Dedifferentiated amniotic fluid mesenchymal stem cell (primary cell): Measurements from ENCODE around the gene HRH2.
A peak's percentile ranks its signal among the peaks of the same experiment; 100 is the strongest.
"Not testable (repeated sequence)": the region's sequence is repeated elsewhere in the genome, so short reads cannot be mapped to it uniquely, and the experiment has no call there.

ENCODE experiments used
- DNase-seq: peaks from one replicate; pipeline ENCODE4 v3.0.0-alpha.2; 2016; ENCODE audit errors: extremely low spot score

Gene HRH2

DNA sequence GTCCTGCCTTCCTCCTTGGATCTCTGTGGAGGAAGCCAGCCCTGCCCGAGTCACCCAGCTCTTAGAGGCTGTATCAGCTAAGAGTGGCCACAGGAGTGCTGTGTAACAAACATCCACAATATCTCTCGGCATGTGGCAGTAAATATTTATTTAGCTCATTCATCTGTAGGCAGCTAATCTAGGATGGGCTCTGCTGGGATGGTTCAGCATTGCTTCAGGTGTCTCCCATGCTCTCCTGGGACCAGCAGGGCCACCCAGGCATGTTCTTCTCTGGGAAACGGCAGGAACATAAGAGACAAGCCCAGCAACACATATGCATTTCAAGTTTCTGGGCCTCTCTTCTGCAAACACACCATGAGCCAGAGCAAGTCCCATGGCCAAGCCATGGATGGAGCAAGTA is 56.1 kb downstream of the HRH2 start:
- DNase-seq = no peak

DNA sequence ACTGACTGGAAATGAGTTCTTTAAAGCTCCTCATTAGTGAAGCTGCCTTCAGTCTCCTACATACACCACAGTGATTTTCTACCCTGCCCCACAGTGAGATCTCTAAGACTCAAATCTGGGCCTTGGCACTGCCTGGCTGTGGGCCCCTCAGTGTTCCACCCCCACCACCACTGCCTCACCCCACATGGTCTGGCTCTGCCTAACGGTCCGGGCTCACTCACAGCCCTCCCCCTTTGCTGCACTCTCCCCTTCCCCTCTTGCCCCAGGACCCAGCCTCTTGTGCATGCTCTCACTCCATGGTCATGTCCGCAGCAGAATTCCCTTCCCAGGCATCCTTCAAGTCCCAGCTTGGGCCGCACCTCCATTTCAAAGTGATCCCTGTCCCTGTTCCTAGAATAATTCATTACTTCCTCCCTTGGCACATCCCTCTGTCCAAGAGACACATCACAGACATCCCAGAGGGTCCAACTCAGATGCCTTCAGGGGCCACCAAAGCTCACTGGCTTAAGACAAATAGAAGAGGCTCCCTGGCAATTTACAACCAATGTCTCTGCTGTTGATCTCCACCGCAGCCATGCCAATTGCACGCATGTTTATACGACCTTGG is 56.7 kb downstream of the HRH2 start:
- DNase-seq = no peak

DNA sequence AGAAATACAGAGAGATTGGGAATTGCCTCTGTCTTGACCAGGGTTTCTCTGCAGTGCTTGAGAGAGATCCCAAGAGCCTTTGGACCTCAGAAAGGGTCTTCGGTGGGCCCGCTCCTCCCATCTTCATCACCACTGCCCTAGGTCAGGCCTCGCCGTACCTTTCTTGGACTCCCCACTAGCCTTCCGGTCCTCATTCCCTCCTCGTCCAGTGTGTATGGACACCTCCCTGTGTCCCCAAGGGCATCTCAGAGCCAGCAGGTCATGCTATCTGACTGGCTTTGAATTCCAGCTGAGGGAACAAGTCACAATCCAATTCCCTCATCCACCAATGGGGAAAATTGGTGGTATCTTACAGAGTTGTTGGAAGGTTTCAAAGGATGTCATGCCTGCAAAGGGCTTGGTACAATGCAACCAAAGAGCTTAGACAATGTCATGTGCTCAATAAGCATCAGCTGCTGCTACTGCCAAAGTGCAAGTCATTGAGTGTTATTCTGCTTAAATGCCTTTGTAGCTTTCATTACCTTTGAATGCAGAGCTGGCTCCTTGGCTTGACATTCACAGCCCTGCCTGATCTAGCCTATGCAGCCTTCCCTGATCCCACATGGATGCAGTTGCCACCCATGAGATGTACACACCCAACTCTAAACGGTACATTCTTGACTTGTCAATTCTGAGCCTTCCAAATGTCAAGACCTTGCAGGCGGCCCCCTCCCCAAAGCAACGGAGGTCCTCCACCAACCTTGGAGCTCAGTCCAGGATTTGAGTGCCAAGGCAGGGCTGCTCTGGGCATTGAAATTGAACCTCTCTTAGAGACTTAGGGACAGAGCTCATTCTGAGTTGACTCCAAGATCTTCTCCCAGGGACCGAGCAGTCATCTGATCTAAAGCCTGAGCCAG is 58.0 kb downstream of the HRH2 start:
- no peak for DNase-seq

DNA sequence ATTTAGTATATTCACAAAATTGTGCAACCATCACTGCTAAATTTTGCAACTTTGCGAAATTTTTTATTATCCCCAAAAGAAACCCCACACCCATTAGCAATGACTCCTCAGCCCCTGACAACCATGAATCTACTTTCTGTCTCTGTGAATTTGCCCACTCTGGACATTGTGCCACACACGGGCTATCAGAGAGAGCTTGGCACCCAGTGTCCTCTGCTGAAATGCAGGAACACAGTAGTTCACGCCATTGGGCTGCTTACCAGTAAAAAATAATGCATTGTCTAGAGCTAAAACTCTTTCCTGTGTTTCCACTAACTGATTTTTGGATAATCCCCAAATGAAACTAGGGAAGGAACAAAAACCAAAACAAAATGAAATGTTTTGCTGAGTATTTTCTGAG is 60.0 kb downstream of the HRH2 start:
- no peak for DNase-seq

DNA sequence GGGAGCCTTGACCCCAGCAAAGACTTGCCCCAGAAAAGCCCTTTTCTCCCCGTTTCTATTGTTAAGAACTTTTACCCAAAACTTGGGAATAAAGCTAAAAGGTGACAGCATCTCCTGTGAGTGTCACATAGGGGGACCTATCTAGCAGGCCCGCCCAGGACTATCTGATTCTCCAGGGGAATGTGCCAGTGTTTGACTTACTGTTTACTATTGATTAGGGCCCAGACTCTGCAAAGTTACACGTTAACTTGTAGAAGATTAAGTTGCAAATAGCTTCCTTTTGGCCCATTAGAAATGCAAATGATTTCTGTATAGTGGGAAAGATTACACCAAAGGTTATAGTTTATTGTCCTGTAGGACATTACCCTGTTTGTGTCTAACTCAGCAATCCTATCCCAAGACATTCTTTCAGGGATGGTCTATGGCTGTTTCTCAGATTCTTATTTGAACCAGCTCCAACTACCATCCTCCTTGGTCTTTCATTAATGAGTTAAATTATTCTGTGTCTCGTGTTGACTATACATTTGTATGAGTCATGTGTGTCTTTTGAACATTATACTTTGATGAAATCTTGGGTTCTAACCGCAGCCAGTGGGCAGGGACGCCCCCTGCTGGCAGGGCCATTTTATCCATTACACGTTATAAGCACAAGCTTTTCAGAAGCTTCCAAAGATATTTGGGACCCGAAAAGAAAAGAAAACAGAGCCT is 60.7 kb downstream of the HRH2 start:
- DNase-seq = no peak

DNA sequence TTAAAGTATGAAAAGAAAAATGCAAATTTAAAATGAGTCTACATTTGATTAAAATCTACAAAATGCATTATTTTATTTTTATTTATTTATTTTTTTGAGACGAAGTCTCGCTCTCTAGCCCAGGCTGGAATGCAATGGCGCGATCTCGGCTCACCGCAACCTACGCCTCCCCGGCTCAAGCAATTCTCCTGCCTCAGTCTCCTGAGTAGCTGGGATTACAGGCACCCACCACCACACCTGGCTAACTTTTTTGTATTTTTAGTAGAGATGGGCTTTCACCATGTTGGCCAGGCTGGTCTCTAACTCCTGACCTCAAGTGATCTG is 61.2 kb downstream of the HRH2 start:
- DNase-seq = not testable (repeated sequence)

DNA sequence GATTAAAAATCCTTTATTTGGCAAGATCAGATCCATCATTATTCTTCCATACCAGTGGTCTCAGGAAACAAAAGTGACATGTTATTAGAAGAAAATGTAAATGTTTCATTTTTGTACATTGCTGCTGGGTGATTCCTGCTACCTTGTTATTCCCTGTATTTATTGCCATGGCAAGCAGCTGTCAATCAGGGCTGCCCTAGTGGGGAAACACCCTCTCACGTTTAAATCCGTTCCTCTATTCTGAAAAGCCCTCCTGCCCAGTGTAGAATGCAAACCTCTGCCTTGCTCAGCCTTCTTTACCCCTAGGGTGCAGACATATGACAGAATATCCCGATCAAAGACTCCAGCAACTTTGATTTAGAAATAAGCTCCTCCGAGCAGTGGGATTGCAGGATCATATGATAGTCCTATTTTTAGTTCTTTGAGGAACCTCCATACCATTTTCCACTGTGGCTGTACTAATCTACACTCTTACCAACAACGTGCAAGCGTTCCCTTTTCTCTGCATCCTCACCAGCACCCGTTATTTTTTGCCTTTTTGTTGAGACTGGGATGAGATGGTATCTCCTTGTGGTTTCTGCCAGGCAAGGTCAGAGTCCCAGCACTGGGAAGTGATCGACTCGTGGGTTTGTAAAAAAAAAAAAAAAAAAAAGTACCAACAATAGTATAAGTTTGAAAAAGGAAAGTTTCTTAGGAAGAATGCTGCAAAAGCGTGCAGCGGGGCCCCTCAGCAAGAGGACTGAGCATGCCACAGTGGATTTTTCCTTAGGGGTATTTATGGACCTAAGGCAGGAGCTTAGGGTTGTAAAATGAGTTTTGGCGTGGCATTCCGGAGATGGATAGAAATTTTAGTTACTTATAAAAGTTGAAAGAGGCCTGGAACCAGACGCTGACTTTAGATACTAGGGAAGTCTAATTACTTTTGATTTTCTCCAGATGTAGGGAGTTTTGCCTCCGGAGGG is 66.7 kb downstream of the HRH2 start:
- no peak for DNase-seq

DNA sequence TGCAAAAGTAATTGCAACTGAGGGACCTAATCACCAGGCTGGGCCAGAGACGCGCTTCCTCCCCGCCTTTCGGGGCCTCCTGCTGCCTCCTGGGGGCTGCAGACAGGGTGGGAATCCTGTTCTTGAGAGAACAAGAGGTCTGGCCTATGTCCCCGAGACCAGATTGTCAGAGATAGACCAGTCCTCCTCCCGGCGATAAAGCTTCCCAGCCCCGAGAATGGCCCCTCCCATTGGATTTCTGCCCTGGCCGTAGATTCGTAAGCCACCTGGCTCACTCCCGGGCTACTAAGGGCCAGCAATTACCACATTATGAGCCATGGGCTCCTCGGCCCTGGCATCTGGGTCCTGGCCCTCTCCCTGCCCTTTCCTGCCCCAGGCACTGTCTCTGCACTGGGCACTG is 70.4 kb downstream of the HRH2 start:
- DNase-seq = no peak

DNA sequence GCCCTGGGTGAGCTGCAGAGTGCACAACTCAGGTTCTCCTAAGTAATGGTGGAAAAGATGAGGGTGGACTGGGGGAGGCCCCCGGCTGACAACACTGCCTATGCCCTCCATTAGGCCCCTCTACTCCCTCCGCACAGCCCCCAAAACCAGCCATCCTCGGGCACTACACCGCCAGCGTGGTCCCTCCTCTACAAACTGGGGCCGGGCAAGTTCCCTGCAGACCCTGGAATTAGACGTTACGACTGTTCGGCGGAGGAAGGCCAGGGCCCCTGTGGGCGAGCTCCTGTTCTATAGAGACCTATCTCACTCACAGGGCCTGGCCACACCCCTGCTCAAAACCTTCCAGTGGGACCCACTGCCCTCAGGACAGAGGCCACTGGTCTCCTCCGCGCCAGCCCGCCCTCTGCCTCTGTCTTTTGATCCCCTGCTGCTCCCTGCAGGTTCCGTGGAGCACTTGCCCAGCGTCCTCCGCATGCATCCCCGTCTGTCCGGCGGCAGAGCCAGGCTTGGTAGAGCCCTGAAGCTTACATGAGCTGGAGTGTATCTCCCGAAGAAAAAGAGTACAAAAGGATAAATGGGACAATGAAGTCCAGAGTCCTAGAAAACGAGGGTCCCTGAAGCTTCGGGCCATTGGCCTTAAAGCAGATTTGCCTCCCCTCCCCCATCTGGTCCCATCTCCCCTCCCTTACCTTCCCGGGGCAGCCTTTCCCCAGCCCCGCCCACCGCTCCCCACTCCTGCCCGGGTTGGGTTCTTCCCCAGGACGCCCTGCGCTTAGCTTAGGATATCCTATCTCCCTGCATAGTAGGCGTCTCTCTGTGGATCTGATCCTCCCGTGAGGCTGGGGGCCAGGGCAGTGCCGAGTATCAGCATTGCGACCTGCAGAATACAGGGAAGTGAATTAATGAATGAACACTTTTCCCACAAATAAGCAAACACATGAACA is 71.3 kb downstream of the HRH2 start:
- no peak for DNase-seq

DNA sequence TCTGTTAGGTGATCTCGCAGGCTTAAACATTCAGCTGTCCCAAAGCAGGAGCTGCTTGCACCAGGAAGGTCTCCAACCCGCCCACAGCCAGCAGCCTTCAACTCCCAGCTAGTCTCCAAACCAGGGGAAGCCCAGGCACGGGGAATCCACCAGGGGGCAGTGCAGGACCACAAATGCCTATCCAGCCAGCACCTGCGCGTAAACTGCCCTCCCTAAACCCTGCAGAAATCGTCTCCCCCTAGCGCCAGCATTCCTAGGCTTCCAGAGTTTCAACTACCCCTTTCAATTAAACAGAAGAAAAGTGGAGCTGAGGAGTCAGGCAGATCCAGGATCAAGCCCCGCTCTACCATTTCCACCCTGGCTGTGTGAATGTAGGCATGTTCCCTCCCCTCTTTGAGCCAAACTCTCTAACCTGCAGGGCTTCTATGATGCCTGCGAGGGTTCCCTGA is 72.0 kb downstream of the HRH2 start:
- peak; percentile 73 for DNase-seq

DNA sequence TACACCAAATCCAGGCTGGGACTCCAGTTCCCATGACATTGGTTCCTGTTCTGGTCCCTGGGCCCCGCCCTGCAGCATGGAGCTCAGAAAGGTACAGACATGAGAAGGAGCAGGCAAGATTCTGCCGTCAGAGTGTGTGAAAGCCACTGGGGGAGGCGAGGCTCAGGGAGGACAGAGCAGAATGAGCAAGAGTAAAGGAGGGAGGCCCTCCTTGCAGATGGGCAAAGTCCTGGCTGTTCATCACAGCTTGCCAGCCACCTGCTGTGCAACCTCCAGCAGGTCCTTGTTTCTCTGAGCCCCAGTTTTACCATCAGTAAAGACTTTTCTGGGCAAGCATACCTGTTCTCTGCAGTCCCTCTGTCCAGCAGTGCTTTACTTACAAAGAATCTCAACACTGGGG is 73.3 kb downstream of the HRH2 start:
- DNase-seq = no peak

DNA sequence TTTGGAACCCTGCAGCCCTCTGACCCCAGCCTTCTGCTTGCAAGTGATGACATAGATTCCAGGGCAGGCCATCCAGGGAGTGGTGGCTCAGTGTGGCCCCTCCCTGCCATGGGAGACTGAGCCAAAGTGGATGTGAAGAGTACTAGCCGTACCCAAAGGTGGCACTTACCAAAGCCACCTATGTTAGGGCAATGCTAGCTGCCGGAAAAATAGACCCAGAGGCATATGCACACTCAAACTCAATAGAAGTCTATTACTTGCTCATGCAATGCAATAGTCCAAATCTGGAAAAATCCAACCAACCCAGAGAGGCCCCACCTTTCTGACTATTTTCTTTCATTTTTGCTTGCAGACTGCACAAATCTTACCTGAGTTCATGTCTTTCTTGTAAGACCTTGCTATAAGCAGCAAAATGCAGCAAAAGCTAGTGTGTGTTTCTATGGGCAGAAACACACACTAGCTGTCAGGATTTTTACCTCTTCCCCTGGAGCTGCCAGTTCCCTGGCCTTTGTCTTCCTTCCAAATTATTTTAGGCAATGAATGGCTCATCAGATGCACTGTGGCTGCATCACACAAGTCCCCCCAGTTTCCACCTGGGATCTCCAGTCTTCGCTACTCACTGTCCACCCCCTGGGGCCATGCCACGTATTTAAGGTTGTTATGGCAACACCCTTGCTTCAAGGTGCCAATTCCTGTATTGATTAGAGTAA is 74.0 kb downstream of the HRH2 start:
- no peak for DNase-seq

DNA sequence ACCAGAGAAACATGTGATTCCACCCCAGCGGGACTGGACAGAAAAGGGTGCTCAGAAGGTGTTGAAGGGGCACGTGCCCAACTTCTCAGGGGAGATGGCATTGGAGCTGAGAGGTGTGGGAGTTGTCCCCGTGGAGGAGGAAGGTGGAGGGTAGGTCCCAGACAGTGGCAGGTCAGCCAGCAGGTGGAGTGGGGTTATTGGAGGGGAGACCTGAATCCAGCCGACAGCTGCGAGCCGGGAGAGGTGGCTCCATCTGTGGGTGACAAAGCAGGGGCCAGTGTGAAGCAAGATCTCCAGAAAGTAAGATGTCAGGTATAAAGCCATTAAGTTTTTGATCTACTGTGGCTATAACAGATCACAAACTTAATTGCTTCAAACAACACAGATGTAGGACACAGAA is 75.1 kb downstream of the HRH2 start:
- no peak for DNase-seq

DNA sequence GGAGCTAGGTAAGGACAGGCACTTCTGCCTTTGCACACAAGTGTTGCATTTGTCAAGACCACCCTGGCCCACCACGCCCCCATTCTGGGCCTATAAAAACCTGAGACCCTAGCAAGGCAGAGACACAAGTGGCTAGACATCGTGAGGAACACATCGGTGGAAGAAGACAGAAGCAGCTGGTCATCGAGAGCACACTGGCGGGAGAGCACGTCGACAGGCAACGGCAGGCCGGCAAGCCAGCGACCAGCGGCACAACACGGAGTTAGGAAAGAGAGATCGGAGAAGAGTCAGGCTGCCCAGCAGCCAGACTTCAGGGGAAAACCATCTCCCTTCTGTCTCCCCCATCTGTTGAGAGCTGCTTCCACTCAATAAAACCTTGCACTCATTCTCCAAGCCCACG is 76.1 kb downstream of the HRH2 start:
- no peak for DNase-seq

DNA sequence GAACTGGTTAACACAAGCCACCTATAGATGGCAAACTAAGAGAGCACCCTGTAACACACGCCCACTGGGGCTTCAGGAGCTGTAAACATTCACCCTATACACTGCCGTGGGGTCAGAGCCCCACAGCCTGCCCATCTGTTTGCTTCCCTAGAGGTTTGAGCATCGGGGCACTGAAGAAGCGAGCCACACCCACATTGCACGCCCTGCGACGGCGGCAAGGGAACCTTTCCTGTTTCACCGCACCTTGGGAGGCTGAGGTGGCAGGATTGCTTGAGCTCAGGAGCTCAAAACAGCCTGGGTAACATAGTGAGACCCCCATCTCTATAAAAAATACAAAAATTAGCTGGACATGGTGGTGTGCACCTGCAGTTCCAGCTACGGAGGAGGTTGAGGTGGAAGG is 76.6 kb downstream of the HRH2 start:
- DNase-seq = no peak

DNA sequence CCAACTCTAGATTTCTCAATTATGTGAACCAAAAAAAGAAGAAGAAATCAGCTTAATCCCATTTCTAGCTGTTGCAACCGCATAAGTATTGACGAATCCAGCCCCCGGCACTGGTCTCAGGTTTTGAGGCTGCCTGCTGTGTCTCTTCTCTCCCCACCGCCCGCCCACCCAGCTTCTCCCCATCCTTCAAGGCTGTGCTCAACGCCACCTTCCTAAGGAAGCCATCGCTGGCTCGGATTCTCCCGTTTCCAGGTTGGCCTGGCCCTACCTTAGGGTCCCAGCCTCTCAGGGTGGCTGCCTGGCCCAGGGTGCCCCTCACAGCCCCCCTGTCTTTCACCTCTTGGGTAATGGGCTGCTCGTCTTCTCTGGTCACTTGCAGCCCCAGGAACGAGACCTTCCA is 77.8 kb downstream of the HRH2 start:
- DNase-seq = no peak

DNA sequence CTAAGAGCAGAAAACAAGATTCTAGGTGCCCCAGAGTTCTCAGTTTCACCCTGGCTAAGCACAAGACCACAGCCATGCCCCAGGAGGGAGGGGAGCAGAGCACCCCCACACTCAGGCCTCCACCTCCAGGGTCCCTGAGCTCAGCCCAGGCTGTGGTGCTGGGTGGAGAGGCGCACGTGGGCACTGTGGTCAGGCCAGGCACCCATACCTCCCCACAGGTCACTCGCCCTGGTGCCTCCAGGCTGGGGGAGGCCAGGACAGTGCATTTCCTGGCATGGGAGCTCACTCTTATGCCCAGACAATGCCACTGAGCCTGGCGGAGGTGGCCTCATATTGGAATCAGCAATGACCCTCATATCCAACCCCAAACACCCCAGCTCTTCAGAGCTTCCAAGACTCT is 78.8 kb downstream of the HRH2 start:
- DNase-seq = no peak

DNA sequence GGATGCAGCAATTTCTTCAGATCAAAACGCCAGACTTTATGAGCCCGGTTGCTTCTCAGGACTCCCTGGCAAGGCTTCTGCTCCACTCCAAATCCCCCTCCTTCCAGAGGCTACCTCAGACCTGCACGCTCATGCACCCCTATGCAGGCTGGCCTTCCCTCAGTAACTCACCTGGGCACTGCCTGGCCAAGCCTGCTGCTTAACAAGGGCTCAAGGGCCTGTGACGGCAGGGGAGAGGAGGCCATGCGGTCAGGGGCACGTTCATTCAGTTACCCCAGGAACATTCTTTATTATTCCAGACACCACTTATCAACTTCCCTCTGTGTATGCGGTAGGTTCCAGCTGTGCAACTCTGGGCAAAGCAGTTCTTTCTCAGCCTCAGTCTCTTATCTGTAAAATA is 79.6 kb downstream of the HRH2 start:
- no peak for DNase-seq

DNA sequence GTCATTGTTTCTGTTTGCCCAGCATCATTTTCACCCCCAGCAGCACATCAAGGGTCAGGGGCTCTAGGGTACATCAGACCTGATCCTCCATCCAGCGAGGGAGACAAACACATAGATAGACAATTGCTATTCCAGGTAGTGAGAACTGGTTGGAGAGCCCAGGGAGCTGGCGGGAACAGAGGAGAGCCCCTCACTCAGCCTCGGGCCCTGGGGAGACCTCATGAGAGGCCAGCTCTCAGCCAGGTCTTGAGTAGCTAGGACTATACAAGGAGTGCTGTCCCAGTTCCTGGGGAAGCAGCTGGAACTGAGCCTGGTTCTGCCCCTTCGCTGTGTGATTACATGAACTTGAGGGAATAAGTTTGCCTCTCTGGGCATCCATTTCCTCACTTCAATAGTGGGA is 80.3 kb downstream of the HRH2 start:
- DNase-seq = no peak

DNA sequence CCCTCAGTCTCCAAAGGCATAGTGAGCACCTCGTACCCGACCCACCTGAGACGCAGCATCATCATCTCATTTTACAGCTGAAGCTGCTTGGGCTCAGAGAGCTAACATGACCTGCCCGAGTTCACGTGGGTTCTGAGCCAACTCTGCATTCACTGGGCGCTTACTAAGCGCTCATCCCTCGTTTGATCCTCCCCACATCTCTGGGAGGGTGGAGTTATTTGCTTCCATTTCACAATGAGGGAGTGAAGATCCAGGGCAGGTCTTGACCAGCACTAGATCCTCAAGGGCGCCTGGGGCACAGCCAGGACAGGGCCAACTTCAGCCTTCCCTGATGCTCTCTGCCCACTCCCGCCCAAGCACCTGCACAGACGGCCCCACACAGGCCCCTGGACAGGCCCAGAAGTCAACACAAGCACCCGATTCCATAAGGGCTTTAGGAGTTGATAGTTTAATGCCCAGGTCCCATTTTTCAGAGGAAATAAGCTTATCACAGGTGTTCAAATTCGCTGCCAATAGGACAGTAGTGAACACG is 80.8 kb downstream of the HRH2 start:
- no peak for DNase-seq
